GM12878 (cell line): ENCODE data around the gene TIMP2. TPM values are rescaled to one million over a fixed set of nuclear protein-coding genes. Genes with fewer than 3 reads are reported as not detected.

Source experiments
- ATAC-seq: fragments of 200-7000 bp; cut with Tn5 transposase; 3 replicates; pipeline ENCODE4 v1.9.1; 2020; ENCODE audit warnings: mild to moderate bottlenecking, moderate library complexity
- BruUV-seq: library from RNA; stranded (reverse); fragments of 400-500 nt; replicated peaks from 2 replicates; lab custom pipeline; 2021; lab: Mats Ljungman, UMichigan
- CTCF ChIA-PET: fragments of 300-600 bp; sonication (Branson Sonifier 250); formaldehyde crosslinking; extraction: SDS; loops from one replicate; lab custom pipeline; 2021; ENCODE audit warnings: inconsistent platforms; lab: Yijun Ruan, JAX
- POLR2A ChIA-PET: fragments of 350-600 bp; formaldehyde crosslinking; extraction: SDS; loops from one replicate; lab custom pipeline; 2021; ENCODE audit warnings: inconsistent platforms; lab: Charles Lee
- RAD21 ChIA-PET: fragments of 300-600 bp; sonication (Branson Sonifier 250); formaldehyde crosslinking; loops from one replicate; lab custom pipeline; 2023; ENCODE audit warnings: antibody characterized with exemption; ENCODE audit not compliant: unreplicated experiment; lab: Charles Lee
- SMC1A ChIA-PET: fragments of 300-600 bp; sonication (Branson Sonifier 250); formaldehyde crosslinking; loops from one replicate; lab custom pipeline; 2023; ENCODE audit not compliant: unreplicated experiment, uncharacterized antibody; lab: Charles Lee
- DNase-seq: peaks from one replicate; pipeline ENCODE4 v3.0.0-alpha.2; 2011; ENCODE audit warnings: low read depth, low spot score
- FAIRE-seq: peaks from 3 replicates; lab custom pipeline; 2011; peaks lifted over from hg19 to GRCh38; lab: Jason Lieb, UNC
- H2AFZ ChIP-seq: 2 replicates; pipeline ENCODE4 v1.6.0; 2011; ENCODE audit warnings: low read depth, low read length, control low read depth; ENCODE audit not compliant: control insufficient read depth
- H3K27ac ChIP-seq: 2 replicates; pipeline ENCODE4 v1.5.1; 2011; ENCODE audit warnings: control low read depth; ENCODE audit not compliant: control insufficient read depth, insufficient read depth
- H3K27me3 ChIP-seq, 2 experiments: replicated peaks in 1 of 2; 2 replicates each; pipeline versions ENCODE4 v1.6.0 to v1.6.1; 2011; ENCODE audit warnings: low read length in 1 of 2; ENCODE audit not compliant: control insufficient read depth in 2 of 2, insufficient read depth in 2 of 2
- H3K36me3 ChIP-seq, 2 experiments: 2 replicates each; pipeline ENCODE4 v1.5.1; 2011; ENCODE audit warnings: low read length in 1 of 2; ENCODE audit not compliant: control insufficient read depth in 2 of 2, insufficient read depth in 2 of 2
- H3K4me1 ChIP-seq: 2 replicates; pipeline ENCODE4 v1.6.1; 2011; ENCODE audit warnings: mild to moderate bottlenecking, low read length, moderate library complexity, mixed read lengths; ENCODE audit not compliant: control insufficient read depth, insufficient read depth
- H3K4me2 ChIP-seq: 2 replicates; pipeline ENCODE4 v1.6.0; 2011; ENCODE audit warnings: control low read depth; ENCODE audit not compliant: control insufficient read depth, insufficient read depth
- H3K4me3 ChIP-seq: fragments of 200-600 bp; sonication (generic); 2 replicates; pipeline ENCODE4 v1.5.1; 2016
- H3K79me2 ChIP-seq: 2 replicates; pipeline ENCODE4 v1.6.0; 2011; ENCODE audit warnings: low read length; ENCODE audit not compliant: control insufficient read depth, insufficient read depth
- H3K9ac ChIP-seq: 2 replicates; pipeline ENCODE4 v1.8.0; 2011; ENCODE audit warnings: low read length, control low read depth, mixed read lengths; ENCODE audit not compliant: control insufficient read depth, insufficient read depth
- H3K9me3 ChIP-seq: replicated peaks from 3 replicates; pipeline ENCODE4 v1.5.1; 2011; ENCODE audit warnings: mild to moderate bottlenecking, low read length; ENCODE audit not compliant: control insufficient read depth, insufficient read depth
- H4K20me1 ChIP-seq: 2 replicates; pipeline ENCODE4 v1.6.0; 2011; ENCODE audit not compliant: control insufficient read depth, insufficient read depth
- CHD2 ChIP-seq: IDR thresholded peaks from 2 replicates; pipeline ENCODE4 v1.6.1; 2011; ENCODE audit warnings: low read depth, low read length, improper control_type of control experiment, borderline replicate concordance
- DPF2 ChIP-seq: fragments of 450-650 bp; IDR thresholded peaks from 2 replicates; pipeline ENCODE4 v1.6.1; 2017; ENCODE audit warnings: mild to moderate bottlenecking
- EGR1 ChIP-seq, 2 experiments: IDR thresholded peaks; 1 replicate in 1 of 2; 2 replicates in 1 of 2; pipeline ENCODE4 v1.6.1; 2011 to 2012; ENCODE audit warnings: low read depth in 2 of 2, low read length in 2 of 2, borderline replicate concordance in 1 of 2, mild to moderate bottlenecking in 1 of 2, moderate library complexity in 1 of 2
- ETV6 ChIP-seq, 2 experiments: fragments of 450-650 bp in 1 of 2; IDR thresholded peaks in 1 of 2; conservative IDR thresholded peaks in 1 of 2; 2 replicates each; pipeline ENCODE4 v1.6.1; 2014; ENCODE audit warnings: antibody characterized with exemption in 1 of 2, borderline replicate concordance in 1 of 2, low read depth in 1 of 2, mild to moderate bottlenecking in 1 of 2, moderate library complexity in 1 of 2
- GABPA ChIP-seq: IDR thresholded peaks from 2 replicates; pipeline ENCODE4 v1.6.1; 2014; ENCODE audit warnings: antibody characterized with exemption, low read depth, mild to moderate bottlenecking, inconsistent platforms
- IRF4 ChIP-seq: IDR thresholded peaks from 2 replicates; pipeline ENCODE4 v1.6.1; 2011; ENCODE audit warnings: low read depth, low read length
- MAX ChIP-seq: IDR thresholded peaks from 2 replicates; pipeline ENCODE4 v1.6.1; 2012; ENCODE audit warnings: low read depth, low read length, improper control_type of control experiment
- MEF2A ChIP-seq: IDR thresholded peaks from 2 replicates; pipeline ENCODE4 v1.6.1; 2011; ENCODE audit warnings: low read depth, mild to moderate bottlenecking, low read length, moderate library complexity; ENCODE audit not compliant: insufficient read depth
- PRDM15 ChIP-seq: fragments of 450-650 bp; formaldehyde crosslinking; IDR thresholded peaks from 2 replicates; pipeline ENCODE4 v1.4.0; 2020; ENCODE audit warnings: mild to moderate bottlenecking, moderate library complexity
- RCOR1 ChIP-seq: conservative IDR thresholded peaks from 2 replicates; pipeline ENCODE4 v1.6.1; 2012; ENCODE audit warnings: low read depth, low read length, improper control_type of control experiment
- RELA ChIP-seq: fragments of 450-650 bp; IDR thresholded peaks from 2 replicates; pipeline ENCODE4 v1.8.0; 2014; ENCODE audit warnings: borderline replicate concordance; ENCODE audit not compliant: partially characterized antibody
- SIX5 ChIP-seq: IDR thresholded peaks from 2 replicates; pipeline ENCODE4 v1.6.1; 2011; ENCODE audit warnings: mild to moderate bottlenecking, low read depth, low read length, moderate library complexity; ENCODE audit not compliant: severe bottlenecking
- ZSCAN29 ChIP-seq: fragments of 450-650 bp; IDR thresholded peaks from 2 replicates; pipeline ENCODE4 v1.6.1; 2017; ENCODE audit warnings: mild to moderate bottlenecking, moderate library complexity
- WGBS: methylation state at CpG from one replicate; pipeline ENCODE4 v1.1.6; 2016; ENCODE audit warnings: low lambda C conversion rate; ENCODE audit not compliant: insufficient replicate concordance, insufficient coverage; ENCODE audit errors: missing lambda C conversion rate; 5-methylcytosine and 5-hydroxymethylcytosine counted together
- in situ Hi-C: fragments of 300-500 bp; cut with MboI; formaldehyde crosslinking; loops from 9 replicates; pipeline ENCODE4 v1.14.3; 2018; ENCODE audit warnings: mixed read lengths
- intact Hi-C: fragments of 100-400 bp; cut with micrococcal nuclease; formaldehyde crosslinking; loops from one replicate; pipeline ENCODE4 v1.14.2; 2022; ENCODE audit not compliant: unreplicated experiment
- polyA plus RNA-seq, 11 experiments: library from polyadenylated mRNA; depleted of rRNA in 4 of 11; unstranded in 6 of 11; stranded (reverse) in 5 of 11; fragments of >200 nt; fragmentation: Nextera tagmentation in 4 of 11; fragmentation: Illumina TruSeq in 1 of 11; extraction: Ambion mirVana in 4 of 11; extraction: Trizol in 1 of 11; gene quantifications; 1 replicate in 1 of 11; 2 replicates in 10 of 11; pipeline versions ENCODE4 v1.2.1 to v1.2.3, GENCODE V29; 2011 to 2016; ENCODE audit warnings: inconsistent platforms in 2 of 11, missing spikeins in 2 of 11, low read depth in 1 of 11
- total RNA-seq, 4 experiments: library from RNA; depleted of rRNA in 3 of 4; stranded (reverse); fragments of >200 nt in 3 of 4; fragmentation: Illumina TruSeq in 1 of 4; extraction: Trizol in 1 of 4; gene quantifications; 2 replicates each; pipeline versions ENCODE4 v1.2.1 to v1.2.3, GENCODE V29; 2013 to 2021
- TF ChIP-seq, protein P1 (sequence below): fragments of 450-650 bp; formaldehyde crosslinking; IDR thresholded peaks from 2 replicates; pipeline ENCODE4 v1.5.0; 2022; ENCODE audit warnings: mild to moderate bottlenecking, missing genetic modification characterization

The TIMP2 gene
- total and polyA plus RNA-seq, 10 of the 15 experiments (the other 5 are each of a cell fraction or from before 2014, with no cell fraction given) = 0.03 to 0.41 (median 0.04) TPM; not detected in 7

DNA sequence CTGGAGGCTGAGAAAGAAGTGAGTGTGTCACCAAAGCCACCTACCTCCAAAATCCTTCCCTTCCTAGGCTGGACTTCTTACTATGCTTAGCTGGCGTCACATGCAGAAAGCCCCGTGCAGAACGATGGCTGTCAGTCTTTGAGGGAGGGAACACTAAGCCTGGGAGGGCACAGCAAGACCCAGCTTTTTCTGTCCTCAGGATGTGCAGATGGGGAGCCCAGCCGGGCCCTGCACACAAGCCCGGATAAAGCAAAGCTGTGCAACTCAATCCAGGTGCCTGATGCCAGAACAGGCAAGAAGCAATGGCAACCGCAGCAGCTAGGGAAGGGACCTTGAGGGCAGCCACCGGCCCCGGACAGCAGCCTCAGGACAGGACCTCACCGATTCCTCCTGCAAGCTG, 70.7 kb downstream of the TIMP2 start:
- DNase-seq = no peak
- no peaks in the 10 kb centered on the region for H3K9me3 ChIP-seq
- 74% methylated on average over 7 of the region's 9 CpGs for WGBS
- intact Hi-C loops (no loop called here), in situ Hi-C loops (no loop called here)
- no peaks in the 10 kb centered on the region for H4K20me1 ChIP-seq
- no peaks in the 10 kb centered on the region for H3K36me3 ChIP-seq
- no peak for FAIRE-seq
- no TSS peak for BruUV-seq
- ChIA-PET POLR2A (no interaction called here), SMC1A (no interaction called here), RAD21 (no interaction called here), CTCF (no interaction called here)
- H3K27me3 ChIP-seq = no peaks in the 10 kb centered on the region; a peak in 1 of 4 replicates
- H3K9ac ChIP-seq = no peak overlapping the region
- H3K4me1 ChIP-seq = no peaks in the 10 kb centered on the region
- no peak for ATAC-seq
- H2AFZ ChIP-seq = no peak overlapping the region
- H3K4me2 ChIP-seq = no peak overlapping the region
- H3K4me3 ChIP-seq = no peak overlapping the region
- no peaks in the 10 kb centered on the region for H3K79me2 ChIP-seq
- H3K27ac ChIP-seq = no peak overlapping the region
- no peak for TF ChIP-seq ETV6 (conservative IDR thresholded peaks at IDR 0.05 in 1 of 2, IDR thresholded peaks at IDR 0.05 in 1 of 2; ENCODE audit: borderline replicate concordance in 1 of 2, low read depth in 1 of 2)
- TF ChIP-seq RELA = no peak
- no peak for TF ChIP-seq IRF4
- TF ChIP-seq, protein P1, sequence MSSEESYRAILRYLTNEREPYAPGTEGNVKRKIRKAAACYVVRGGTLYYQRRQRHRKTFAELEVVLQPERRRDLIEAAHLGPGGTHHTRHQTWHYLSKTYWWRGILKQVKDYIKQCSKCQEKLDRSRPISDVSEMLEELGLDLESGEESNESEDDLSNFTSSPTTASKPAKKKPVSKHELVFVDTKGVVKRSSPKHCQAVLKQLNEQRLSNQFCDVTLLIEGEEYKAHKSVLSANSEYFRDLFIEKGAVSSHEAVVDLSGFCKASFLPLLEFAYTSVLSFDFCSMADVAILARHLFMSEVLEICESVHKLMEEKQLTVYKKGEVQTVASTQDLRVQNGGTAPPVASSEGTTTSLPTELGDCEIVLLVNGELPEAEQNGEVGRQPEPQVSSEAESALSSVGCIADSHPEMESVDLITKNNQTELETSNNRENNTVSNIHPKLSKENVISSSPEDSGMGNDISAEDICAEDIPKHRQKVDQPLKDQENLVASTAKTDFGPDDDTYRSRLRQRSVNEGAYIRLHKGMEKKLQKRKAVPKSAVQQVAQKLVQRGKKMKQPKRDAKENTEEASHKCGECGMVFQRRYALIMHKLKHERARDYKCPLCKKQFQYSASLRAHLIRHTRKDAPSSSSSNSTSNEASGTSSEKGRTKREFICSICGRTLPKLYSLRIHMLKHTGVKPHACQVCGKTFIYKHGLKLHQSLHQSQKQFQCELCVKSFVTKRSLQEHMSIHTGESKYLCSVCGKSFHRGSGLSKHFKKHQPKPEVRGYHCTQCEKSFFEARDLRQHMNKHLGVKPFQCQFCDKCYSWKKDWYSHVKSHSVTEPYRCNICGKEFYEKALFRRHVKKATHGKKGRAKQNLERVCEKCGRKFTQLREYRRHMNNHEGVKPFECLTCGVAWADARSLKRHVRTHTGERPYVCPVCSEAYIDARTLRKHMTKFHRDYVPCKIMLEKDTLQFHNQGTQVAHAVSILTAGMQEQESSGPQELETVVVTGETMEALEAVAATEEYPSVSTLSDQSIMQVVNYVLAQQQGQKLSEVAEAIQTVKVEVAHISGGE (CRISPR knock-in tag) = no peak
- TF ChIP-seq MEF2A = no peak
- TF ChIP-seq CHD2 = no peak
- no peak for TF ChIP-seq ZSCAN29
- TF ChIP-seq SIX5 = no peak
- no peak for TF ChIP-seq PRDM15 (CRISPR knock-in tag)
- no peak for TF ChIP-seq GABPA
- no peak for TF ChIP-seq DPF2
- TF ChIP-seq RCOR1 = no peak
- TF ChIP-seq MAX = no peak
- TF ChIP-seq EGR1 (IDR thresholded peaks at IDR 0.05; ENCODE audit: borderline replicate concordance in 1 of 2, low read depth in 2 of 2, low read length in 2 of 2) = no peak
